Endothelial cell of umbilical vein (primary cell): Measurements from ENCODE around the gene RAB12.

Source experiments
- CTCF ChIP-seq, 2 donors: IDR thresholded peaks; 1 replicate in 1 of 2; 2 replicates in 1 of 2; pipeline ENCODE4 v1.5.1; 2011; ENCODE audit warnings: low read length in 2 of 2, mild to moderate bottlenecking in 2 of 2, moderate library complexity in 2 of 2, control low read depth in 1 of 2, inconsistent platforms in 1 of 2, low read depth in 1 of 2; ENCODE audit not compliant: insufficient read depth in 1 of 2; ENCODE audit errors: extremely low read depth in 1 of 2
- EZH2 ChIP-seq: IDR thresholded peaks from 2 replicates; pipeline ENCODE4 v1.6.1; 2012; ENCODE audit warnings: borderline replicate concordance, low read depth, mild to moderate bottlenecking, moderate library complexity, low read length, inconsistent platforms; ENCODE audit not compliant: severe bottlenecking
- POLR2A ChIP-seq: IDR thresholded peaks from 2 replicates; pipeline ENCODE4 v1.6.1; 2012; ENCODE audit warnings: low read depth, mild to moderate bottlenecking, control low read depth, low read length

DNA sequence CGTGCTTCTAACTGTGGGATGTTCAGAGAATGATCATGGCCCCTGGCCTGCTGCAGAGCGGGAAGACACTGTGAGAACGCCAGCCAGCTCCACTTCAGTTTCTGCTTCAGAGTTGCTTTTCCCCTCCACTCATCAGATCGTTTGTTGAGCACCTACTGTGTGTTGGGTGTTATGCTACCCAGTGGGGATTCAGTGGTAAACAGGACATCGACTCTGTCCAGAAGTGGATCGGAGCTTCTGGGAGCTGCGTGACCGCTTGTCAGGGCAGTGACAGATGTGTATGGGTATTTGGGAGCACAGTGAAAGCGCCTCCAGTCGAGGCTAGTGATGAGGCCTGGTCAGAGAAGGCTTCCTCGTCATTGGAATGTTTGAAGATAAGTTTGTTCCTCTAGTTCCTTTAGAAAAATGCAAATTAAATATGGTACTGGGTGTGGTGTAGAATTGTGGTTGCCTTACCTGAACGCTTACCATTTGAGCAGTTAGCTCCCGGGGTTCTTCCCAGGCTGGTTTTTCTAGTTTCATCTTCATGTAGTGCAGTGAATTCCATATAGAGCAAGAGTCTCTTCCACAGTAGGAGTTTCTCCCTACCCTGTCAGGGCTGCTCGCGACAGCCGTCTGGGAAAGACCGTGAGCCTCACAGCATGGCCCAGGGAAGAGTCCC lies 2.8 kb downstream of the RAB12 start:
- TF ChIP-seq CTCF (IDR thresholded peaks at IDR 0.05; ENCODE audit: extremely low read depth in 1 of 2, insufficient read depth in 1 of 2, low read depth in 1 of 2, low read length in 2 of 2) (no peak), EZH2 (no peak), POLR2A (no peak)
